Ishikawa (cell line): ENCODE results near the gene C1QL4.

ENCODE experiments used
- CEBPB ChIP-seq: IDR thresholded peaks from 2 replicates; pipeline ENCODE4 v1.6.1; 2012
- CREB1 ChIP-seq: IDR thresholded peaks from 2 replicates; pipeline ENCODE4 v1.6.1; 2012; ENCODE audit warnings: low read depth
- EGR1 ChIP-seq: IDR thresholded peaks from 2 replicates; pipeline ENCODE4 v1.6.1; 2012
- EP300 ChIP-seq: IDR thresholded peaks from 2 replicates; pipeline ENCODE4 v1.6.1; 2012; ENCODE audit warnings: borderline replicate concordance
- FOXM1 ChIP-seq: IDR thresholded peaks from 2 replicates; pipeline ENCODE4 v1.6.1; 2012; ENCODE audit warnings: low read depth, borderline replicate concordance
- RAD21 ChIP-seq: IDR thresholded peaks from 2 replicates; pipeline ENCODE4 v1.6.1; 2012; ENCODE audit warnings: low read depth
- TAF1 ChIP-seq: IDR thresholded peaks from 2 replicates; pipeline ENCODE4 v1.6.1; 2012; ENCODE audit warnings: low read depth, mild to moderate bottlenecking
- TCF12 ChIP-seq: IDR thresholded peaks from 2 replicates; pipeline ENCODE4 v1.6.1; 2012; ENCODE audit warnings: low read depth
- YY1 ChIP-seq: IDR thresholded peaks from 2 replicates; pipeline ENCODE4 v1.6.1; 2012; ENCODE audit warnings: low read depth
- TF ChIP-seq, protein P1 (sequence below): IDR thresholded peaks from 2 replicates; pipeline ENCODE4 v1.6.1; 2012; ENCODE audit warnings: low read depth, mild to moderate bottlenecking
- TF ChIP-seq, protein P2 (sequence below): IDR thresholded peaks from 2 replicates; pipeline ENCODE4 v1.6.1; 2012
- TF ChIP-seq, protein P3 (sequence below): IDR thresholded peaks from 2 replicates; pipeline ENCODE4 v1.6.1; 2012

DNA sequence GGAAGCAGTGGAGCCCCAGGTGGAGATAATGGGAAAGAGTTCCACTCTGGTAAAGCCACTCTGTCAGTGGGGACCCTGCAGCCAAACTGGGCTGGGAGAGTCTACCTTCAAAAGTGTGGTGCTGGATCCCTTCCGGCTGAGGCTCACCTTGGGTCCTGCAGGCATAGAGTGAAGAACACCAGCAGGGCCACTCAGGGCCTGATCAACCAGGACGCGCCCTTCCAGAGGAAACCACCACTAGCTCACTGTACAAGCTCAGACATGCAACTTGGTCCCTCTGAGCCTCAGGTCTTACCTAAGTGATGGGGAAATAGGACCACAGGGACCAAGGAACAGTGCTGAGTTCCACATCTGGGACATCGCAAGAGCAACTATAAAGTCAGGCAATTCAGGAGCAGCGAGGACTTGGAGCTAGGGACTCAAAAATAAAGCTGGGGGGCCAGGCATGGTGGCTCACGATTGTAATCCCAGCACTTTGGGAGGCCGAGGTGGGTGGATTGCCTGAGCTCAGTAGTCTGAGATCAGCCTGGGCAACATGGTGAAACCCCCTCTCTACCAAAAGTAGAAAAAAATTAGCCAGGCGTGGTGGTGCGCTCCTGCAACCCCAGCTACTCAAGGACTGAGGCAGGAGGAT is 47.9 kb downstream of the C1QL4 start:
- no peak for TF ChIP-seq RAD21
- TF ChIP-seq, protein P1, sequence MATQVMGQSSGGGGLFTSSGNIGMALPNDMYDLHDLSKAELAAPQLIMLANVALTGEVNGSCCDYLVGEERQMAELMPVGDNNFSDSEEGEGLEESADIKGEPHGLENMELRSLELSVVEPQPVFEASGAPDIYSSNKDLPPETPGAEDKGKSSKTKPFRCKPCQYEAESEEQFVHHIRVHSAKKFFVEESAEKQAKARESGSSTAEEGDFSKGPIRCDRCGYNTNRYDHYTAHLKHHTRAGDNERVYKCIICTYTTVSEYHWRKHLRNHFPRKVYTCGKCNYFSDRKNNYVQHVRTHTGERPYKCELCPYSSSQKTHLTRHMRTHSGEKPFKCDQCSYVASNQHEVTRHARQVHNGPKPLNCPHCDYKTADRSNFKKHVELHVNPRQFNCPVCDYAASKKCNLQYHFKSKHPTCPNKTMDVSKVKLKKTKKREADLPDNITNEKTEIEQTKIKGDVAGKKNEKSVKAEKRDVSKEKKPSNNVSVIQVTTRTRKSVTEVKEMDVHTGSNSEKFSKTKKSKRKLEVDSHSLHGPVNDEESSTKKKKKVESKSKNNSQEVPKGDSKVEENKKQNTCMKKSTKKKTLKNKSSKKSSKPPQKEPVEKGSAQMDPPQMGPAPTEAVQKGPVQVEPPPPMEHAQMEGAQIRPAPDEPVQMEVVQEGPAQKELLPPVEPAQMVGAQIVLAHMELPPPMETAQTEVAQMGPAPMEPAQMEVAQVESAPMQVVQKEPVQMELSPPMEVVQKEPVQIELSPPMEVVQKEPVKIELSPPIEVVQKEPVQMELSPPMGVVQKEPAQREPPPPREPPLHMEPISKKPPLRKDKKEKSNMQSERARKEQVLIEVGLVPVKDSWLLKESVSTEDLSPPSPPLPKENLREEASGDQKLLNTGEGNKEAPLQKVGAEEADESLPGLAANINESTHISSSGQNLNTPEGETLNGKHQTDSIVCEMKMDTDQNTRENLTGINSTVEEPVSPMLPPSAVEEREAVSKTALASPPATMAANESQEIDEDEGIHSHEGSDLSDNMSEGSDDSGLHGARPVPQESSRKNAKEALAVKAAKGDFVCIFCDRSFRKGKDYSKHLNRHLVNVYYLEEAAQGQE, result no peak
- TF ChIP-seq TAF1, result no peak
- no peak for TF ChIP-seq EP300
- TF ChIP-seq YY1, result no peak
- no peak for TF ChIP-seq TCF12
- TF ChIP-seq CEBPB, result no peak
- TF ChIP-seq, protein P2, sequence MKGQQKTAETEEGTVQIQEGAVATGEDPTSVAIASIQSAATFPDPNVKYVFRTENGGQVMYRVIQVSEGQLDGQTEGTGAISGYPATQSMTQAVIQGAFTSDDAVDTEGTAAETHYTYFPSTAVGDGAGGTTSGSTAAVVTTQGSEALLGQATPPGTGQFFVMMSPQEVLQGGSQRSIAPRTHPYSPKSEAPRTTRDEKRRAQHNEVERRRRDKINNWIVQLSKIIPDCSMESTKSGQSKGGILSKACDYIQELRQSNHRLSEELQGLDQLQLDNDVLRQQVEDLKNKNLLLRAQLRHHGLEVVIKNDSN, result no peak
- TF ChIP-seq EGR1, result no peak
- TF ChIP-seq, protein P3, sequence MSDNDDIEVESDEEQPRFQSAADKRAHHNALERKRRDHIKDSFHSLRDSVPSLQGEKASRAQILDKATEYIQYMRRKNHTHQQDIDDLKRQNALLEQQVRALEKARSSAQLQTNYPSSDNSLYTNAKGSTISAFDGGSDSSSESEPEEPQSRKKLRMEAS, result no peak
- no peak for TF ChIP-seq CREB1
- no peak for TF ChIP-seq FOXM1
